AG04449 (cell line): Measurements from ENCODE around the gene GALNT2.

Experiments used
- CTCF ChIA-PET: fragments of 350-600 bp; formaldehyde crosslinking; extraction: SDS; loops from one replicate; lab custom pipeline; 2021; ENCODE audit warnings: antibody characterized with exemption; lab: Yijun Ruan, JAX
- POLR2A ChIA-PET: fragments of 400-600, 350-600 bp; formaldehyde crosslinking; extraction: SDS; loops from one replicate; lab custom pipeline; 2020; ENCODE audit warnings: antibody characterized with exemption, inconsistent platforms; lab: Yijun Ruan, JAX
- DNase-seq: peaks from one replicate; pipeline ENCODE4 v3.0.0-alpha.2; 2010; ENCODE audit warnings: low read depth, low spot score
- H3K4me3 ChIP-seq: 2 replicates; pipeline ENCODE4 v1.5.1; 2011; ENCODE audit warnings: low read depth, mild to moderate bottlenecking, control low read depth, low read length
- CTCF ChIP-seq: IDR thresholded peaks from one replicate; pipeline ENCODE4 v1.5.1; 2011; ENCODE audit warnings: mild to moderate bottlenecking, moderate library complexity, low read length, control low read depth, inconsistent platforms; ENCODE audit not compliant: insufficient read depth; ENCODE audit errors: missing control alignments

Gene GALNT2

GRCh38 chr1:230136453-230137336, 69.7 kb downstream of the GALNT2 start:
- H3K4me3 ChIP-seq, result no peak overlapping the region
- ChIA-PET POLR2A (no interaction called here), CTCF (interaction anchor here (1.5 kb wide), 2 partner anchors 14 to 23 kb away, joined by 4 to 5 read pairs; no protein-coding TSS in a partner anchor)
- no peak for TF ChIP-seq CTCF
- DNase-seq, result no peak

- ChIA-PET CTCF (interaction anchor here (1.5 kb wide), 2 partner anchors 15 to 24 kb away, joined by 4 to 5 read pairs; no protein-coding TSS in a partner anchor), POLR2A (no interaction called here)
- DNase-seq, result no peak
- TF ChIP-seq CTCF, result no peak
- no peak overlapping the region for H3K4me3 ChIP-seq
Measured at GRCh38 chr1:230137337-230137815, 70.3 kb downstream of the GALNT2 start.

GRCh38 chr1:230138561-230139239, 71.7 kb downstream of the GALNT2 start:
- CTCF ChIA-PET, result interaction anchor here (1.7 kb wide), 1 partner anchor 9 kb away, joined by 4 read pairs; no protein-coding TSS in a partner anchor
- no peak for TF ChIP-seq CTCF
- no peak for DNase-seq
- H3K4me3 ChIP-seq, result no peak overlapping the region
- POLR2A ChIA-PET, result no interaction called here

- CTCF ChIA-PET, result interaction anchor here (0.6 to 1.7 kb wide), 2 partner anchors 10 to 658 kb away, joined by 3 to 4 read pairs; no protein-coding TSS in a partner anchor
- no peak for TF ChIP-seq CTCF
- no peak for DNase-seq
- H3K4me3 ChIP-seq, result no peak overlapping the region
- POLR2A ChIA-PET, result no interaction called here
Measured at GRCh38 chr1:230139315-230139714, 72.3 kb downstream of the GALNT2 start.

GRCh38 chr1:230139741-230140140, 72.7 kb downstream of the GALNT2 start:
- POLR2A ChIA-PET, result interaction anchor here (1.0 kb wide), 1 partner anchor 32 kb away, joined by 3 read pairs; no protein-coding TSS in a partner anchor
- H3K4me3 ChIP-seq, result no peak overlapping the region; the same call in 1 of the 2 replicates
- DNase-seq, result no peak
- CTCF ChIA-PET, result interaction anchor here (0.6 to 1.7 kb wide), 3 partner anchors 10 to 659 kb away, joined by 3 to 4 read pairs (median 3); no protein-coding TSS in a partner anchor
- no peak for TF ChIP-seq CTCF
